HCT116 (cell line): ENCODE measurements around the gene HFM1. TPM values are rescaled to one million over a fixed set of nuclear protein-coding genes. Genes with fewer than 3 reads are reported as not detected.

Experiments
- ATAC-seq: fragments of 200-7000 bp; cut with Tn5 transposase; 2 replicates; pipeline ENCODE4 v1.9.1; 2020; ENCODE audit warnings: mild to moderate bottlenecking, moderate library complexity
- BruUV-seq: library from RNA; stranded (reverse); fragments of 400-500 nt; replicated peaks from 2 replicates; lab custom pipeline; 2021; lab: Mats Ljungman, UMichigan
- CTCF ChIA-PET: fragments of 300-600 bp; sonication (Branson Sonifier 250); formaldehyde crosslinking; loops from one replicate; lab custom pipeline; 2021; ENCODE audit warnings: antibody characterized with exemption; lab: Charles Lee
- POLR2A ChIA-PET: fragments of 300-600, 350-600 bp; sonication (Branson Sonifier 250); formaldehyde crosslinking; loops from one replicate; lab custom pipeline; 2021; ENCODE audit warnings: antibody characterized with exemption; lab: Charles Lee
- RAD21 ChIA-PET, 2 experiments: fragments of 300-600 bp; sonication (Branson Sonifier 250); formaldehyde crosslinking; loops; one replicate each; lab custom pipeline; 2023; ENCODE audit warnings: low total read pairs in 2 of 2; ENCODE audit not compliant: uncharacterized antibody in 2 of 2, unreplicated experiment in 2 of 2, low non-redundant PET in 1 of 2; lab: Charles Lee
- DNase-seq: peaks from one replicate; pipeline ENCODE4 v3.0.0-alpha.2; 2010; ENCODE audit warnings: low read depth, low spot score
- H2AFZ ChIP-seq: fragments of 200-600 bp; shearing (Covaris generic), sonication (generic); 2 replicates; pipeline ENCODE4 v1.6.1; 2017; ENCODE audit warnings: low read depth, mixed run types, mixed read lengths, antibody characterized with exemption, low read length; ENCODE audit not compliant: poor library complexity, severe bottlenecking
- H3K27ac ChIP-seq: 2 replicates; pipeline ENCODE4 v1.5.1; 2012; ENCODE audit warnings: low read depth, low read length
- H3K27me3 ChIP-seq: fragments of 200-600 bp; sonication (generic); 2 replicates; pipeline ENCODE4 v1.6.1; 2016; ENCODE audit warnings: mixed run types, low read length, mixed read lengths; ENCODE audit not compliant: insufficient read depth
- H3K36me3 ChIP-seq, 2 experiments: fragments of 200-500 bp in 1 of 2; fragments of 200-600 bp in 1 of 2; sonication (Bioruptor generic) in 1 of 2; sonication (generic) in 1 of 2; 2 replicates each; pipeline versions ENCODE4 v1.5.1 to v1.6.1; 2014 to 2016; ENCODE audit warnings: low read length in 2 of 2, inconsistent platforms in 1 of 2, mixed read lengths in 1 of 2, mixed run types in 1 of 2; ENCODE audit not compliant: insufficient read depth in 2 of 2, control insufficient read depth in 1 of 2
- H3K4me1 ChIP-seq, 2 experiments: fragments of 200-600 bp in 1 of 2; sonication (generic) in 1 of 2; 2 replicates each; pipeline versions ENCODE4 v1.5.1 to v1.6.1; 2012 to 2017; ENCODE audit warnings: low read length in 2 of 2, inconsistent platforms in 1 of 2, mild to moderate bottlenecking in 1 of 2, mixed read lengths in 1 of 2, mixed run types in 1 of 2, moderate library complexity in 1 of 2; ENCODE audit not compliant: insufficient read depth in 2 of 2, control insufficient read depth in 1 of 2
- H3K4me2 ChIP-seq: fragments of 200-600 bp; sonication (generic); 2 replicates; pipeline ENCODE4 v1.6.1; 2017; ENCODE audit warnings: mixed run types, low read length, mixed read lengths
- H3K4me3 ChIP-seq, 2 experiments: fragments of 200-600 bp in 1 of 2; sonication (generic) in 1 of 2; replicated peaks in 1 of 2; 2 replicates each; pipeline ENCODE4 v1.5.1; 2011 to 2016; ENCODE audit warnings: low read length in 2 of 2, control low read depth in 1 of 2, low read depth in 1 of 2, mild to moderate bottlenecking in 1 of 2, mixed read lengths in 1 of 2, mixed run types in 1 of 2
- H3K79me2 ChIP-seq: fragments of 200-600 bp; sonication (generic); 2 replicates; pipeline ENCODE4 v1.6.1; 2017; ENCODE audit warnings: mild to moderate bottlenecking, mixed run types, low read length, moderate library complexity, mixed read lengths; ENCODE audit not compliant: insufficient read depth
- H3K9ac ChIP-seq: fragments of 200-600 bp; sonication (generic); 2 replicates; pipeline ENCODE4 v1.6.1; 2016; ENCODE audit warnings: low read length, mixed read lengths
- H3K9me2 ChIP-seq: fragments of 200-600 bp; sonication (generic), shearing (Covaris generic); 2 replicates; pipeline ENCODE4 v1.6.1; 2017; ENCODE audit warnings: mixed run types, mild to moderate bottlenecking, moderate library complexity; ENCODE audit not compliant: insufficient read depth
- H3K9me3 ChIP-seq, 2 experiments: fragments of 200-500 bp in 1 of 2; fragments of 200-600 bp in 1 of 2; sonication (Bioruptor generic) in 1 of 2; sonication (generic) in 1 of 2; 2 replicates each; pipeline ENCODE4 v1.6.1; 2014 to 2017; ENCODE audit warnings: low read length in 2 of 2, mixed read lengths in 2 of 2, inconsistent platforms in 1 of 2, low read depth in 1 of 2, mild to moderate bottlenecking in 1 of 2, mixed run types in 1 of 2, moderate library complexity in 1 of 2; ENCODE audit not compliant: control insufficient read depth in 1 of 2, insufficient read depth in 1 of 2
- H4K20me1 ChIP-seq: fragments of 200-600 bp; sonication (generic), shearing (Covaris generic); 2 replicates; pipeline ENCODE4 v1.6.1; 2017; ENCODE audit warnings: mixed run types, mild to moderate bottlenecking, moderate library complexity; ENCODE audit not compliant: insufficient read depth
- ATF3 ChIP-seq: IDR thresholded peaks from 2 replicates; pipeline ENCODE4 v1.6.1; 2012
- EGR1 ChIP-seq: IDR thresholded peaks from 2 replicates; pipeline ENCODE4 v1.6.1; 2012; ENCODE audit warnings: low read depth
- EZH2phosphoT487 ChIP-seq: fragments of 200-600 bp; IDR thresholded peaks from 2 replicates; pipeline ENCODE4 v1.6.1; 2018; ENCODE audit warnings: antibody characterized with exemption, borderline replicate concordance
- JUND ChIP-seq: IDR thresholded peaks from 2 replicates; pipeline ENCODE4 v1.6.1; 2012
- MAX ChIP-seq: IDR thresholded peaks from 2 replicates; pipeline ENCODE4 v1.6.1; 2012
- POLR2A ChIP-seq: IDR thresholded peaks from 2 replicates; pipeline ENCODE4 v1.7.0; 2011; ENCODE audit warnings: borderline replicate concordance; ENCODE audit not compliant: insufficient read depth, insufficient read length; ENCODE audit errors: extremely low read depth
- POLR2AphosphoS5 ChIP-seq: IDR thresholded peaks from 2 replicates; pipeline ENCODE4 v1.6.1; 2011; ENCODE audit warnings: mild to moderate bottlenecking, low read depth, low read length, moderate library complexity
- RAD21 ChIP-seq: IDR thresholded peaks from 2 replicates; pipeline ENCODE4 v1.6.1; 2012; ENCODE audit warnings: low read depth, mild to moderate bottlenecking
- REST ChIP-seq: IDR thresholded peaks from 2 replicates; pipeline ENCODE4 v1.6.1; 2012; ENCODE audit warnings: low read depth
- SP1 ChIP-seq: IDR thresholded peaks from 2 replicates; pipeline ENCODE4 v1.6.1; 2012; ENCODE audit warnings: low read depth
- SRF ChIP-seq: IDR thresholded peaks from 2 replicates; pipeline ENCODE4 v1.6.1; 2012; ENCODE audit warnings: low read depth
- YY1 ChIP-seq: IDR thresholded peaks from 2 replicates; pipeline ENCODE4 v1.6.1; 2011; ENCODE audit warnings: low read length, low read depth, moderate library complexity, mild to moderate bottlenecking; ENCODE audit not compliant: insufficient replicate concordance; ENCODE audit errors: extremely low read depth
- ZNF274 ChIP-seq: fragments of 200-500 bp; sonication (Bioruptor generic); IDR thresholded peaks from 2 replicates; pipeline ENCODE4 v1.6.1; 2014; ENCODE audit warnings: mild to moderate bottlenecking, low read depth, low read length, inconsistent platforms
- intact Hi-C: fragments of 100-400 bp; cut with micrococcal nuclease; formaldehyde crosslinking; loops from 2 replicates; pipeline ENCODE4 v1.10.0; 2022
- total RNA-seq: library from RNA; stranded (reverse); gene quantifications from one replicate; pipeline ENCODE4 v1.2.1, GENCODE V29; 2021; ENCODE audit not compliant: unreplicated experiment

HFM1 gene
- total RNA-seq, 1 experiment from 2014 or later: 0.07 TPM

GRCh38 chr1:91386109-91386508, 18.5 kb downstream of the HFM1 start:
- H3K4me3 ChIP-seq: no peak overlapping the region
- DNase-seq: no peak
- BruUV-seq: no TSS peak
- RAD21 ChIA-PET: no interaction called here
- H3K4me2 ChIP-seq: no peak overlapping the region
- H3K27me3 ChIP-seq: no peaks in the 10 kb centered on the region
- POLR2A ChIA-PET: no interaction called here
- no peak overlapping the region for H3K27ac ChIP-seq
- intact Hi-C loops: no loop called here
- TF ChIP-seq SP1: no peak
- no peak for TF ChIP-seq YY1
- no peak for TF ChIP-seq MAX
- TF ChIP-seq SRF: no peak
- no peak for TF ChIP-seq ATF3
- no peak for TF ChIP-seq EZH2phosphoT487
- TF ChIP-seq EGR1: no peak
- TF ChIP-seq POLR2AphosphoS5: no peak
- no peak for TF ChIP-seq RAD21
- no peaks in the 10 kb centered on the region for H3K4me1 ChIP-seq
- no peaks in the 10 kb centered on the region for H4K20me1 ChIP-seq
- CTCF ChIA-PET: interaction anchor here (1.1 kb wide), 1 partner anchor 21 kb away, joined by 3 read pairs; no protein-coding TSS in a partner anchor
- H3K9ac ChIP-seq: no peak overlapping the region
- no peaks in the 10 kb centered on the region for H3K36me3 ChIP-seq
- H3K79me2 ChIP-seq: no peaks in the 10 kb centered on the region
- no peak for ATAC-seq
- no peaks in the 10 kb centered on the region for H3K9me2 ChIP-seq
- no peaks in the 10 kb centered on the region for H3K9me3 ChIP-seq
- no peak overlapping the region for H2AFZ ChIP-seq

- POLR2A ChIA-PET: no interaction called here
- H3K9ac ChIP-seq: no peak overlapping the region
- H3K4me3 ChIP-seq: no peak overlapping the region
- H3K79me2 ChIP-seq: no peaks in the 10 kb centered on the region
- RAD21 ChIA-PET: no interaction called here
- no peak for TF ChIP-seq RAD21
- TF ChIP-seq JUND: no peak
- no peak for TF ChIP-seq REST
- TF ChIP-seq ZNF274: no peak
- no peak for TF ChIP-seq POLR2A
- TF ChIP-seq ATF3: no peak
- TF ChIP-seq, all 23 proteins: peak for 0
- Histone ChIP-seq H3K9me2 (no peaks in the 10 kb centered on the region), H3K9me3 (no peaks in the 10 kb centered on the region), H3K27me3 (no peaks in the 10 kb centered on the region), H3K4me1 (no peaks in the 10 kb centered on the region), H3K4me2 (no peak overlapping the region), H2AFZ (no peak overlapping the region), H3K27ac (no peak overlapping the region), H4K20me1 (no peaks in the 10 kb centered on the region), H3K36me3 (no peaks in the 10 kb centered on the region)
- BruUV-seq: no TSS peak
- DNase-seq: no peak
- intact Hi-C loops: no loop called here
- ATAC-seq: no peak
- CTCF ChIA-PET: no interaction called here
These were observed 21.2 kb downstream of the HFM1 start for GRCh38 chr1:91383456-91383855.
